Upper lobe of right lung (tissue), 1 donor: ENCODE measurements around the gene PIM2. TPM values are rescaled to one million over a fixed set of nuclear protein-coding genes. Genes with fewer than 3 reads are reported as not detected.

Source experiments
- ATAC-seq: fragments of 200-7000 bp; cut with Tn5 transposase; one replicate; pipeline ENCODE4 v1.9.1; 2020; ENCODE audit warnings: mild to moderate bottlenecking, moderate library complexity
- DNase-seq: peaks from one replicate; pipeline ENCODE4 v3.0.0-alpha.2; 2020
- H3K27ac ChIP-seq: fragments of 200-600 bp; one replicate; pipeline ENCODE4 v1.8.0; 2022
- H3K27me3 ChIP-seq: fragments of 200-600 bp; one replicate; pipeline ENCODE4 v1.8.0; 2022; ENCODE audit warnings: mild to moderate bottlenecking
- H3K36me3 ChIP-seq: fragments of 200-600 bp; one replicate; pipeline ENCODE4 v1.8.0; 2022
- H3K4me1 ChIP-seq: fragments of 200-600 bp; one replicate; pipeline ENCODE4 v1.8.0; 2022
- H3K4me3 ChIP-seq: fragments of 200-600 bp; one replicate; pipeline ENCODE4 v1.8.0; 2022; ENCODE audit warnings: mild to moderate bottlenecking
- H3K9me3 ChIP-seq: fragments of 200-600 bp; one replicate; pipeline ENCODE4 v1.8.0; 2022
- intact Hi-C: fragments of 100-400 bp; cut with DNase I; formaldehyde crosslinking; loops from one replicate; pipeline ENCODE4 v1.11.0; 2022
- total RNA-seq: library from RNA; stranded (reverse); fragmentation: NEBNext Ultra II Directional; extraction: Animal tissue kit (Norgen Biotek cat#: 25700); gene quantifications from one replicate; pipeline ENCODE4 v1.2.1, GENCODE V29; 2021
- TF ChIP-seq, protein P1 (sequence below): fragments of 200-600 bp; IDR thresholded peaks from one replicate; pipeline ENCODE4 v1.8.0; 2022; ENCODE audit warnings: antibody characterized with exemption
- donor health status: DM: no; HTN: yes; CAD: no; lungs with severe emphysema.

Gene PIM2
- total RNA-seq, 1 donor from 2014 or later, result 14.4 TPM

DNA sequence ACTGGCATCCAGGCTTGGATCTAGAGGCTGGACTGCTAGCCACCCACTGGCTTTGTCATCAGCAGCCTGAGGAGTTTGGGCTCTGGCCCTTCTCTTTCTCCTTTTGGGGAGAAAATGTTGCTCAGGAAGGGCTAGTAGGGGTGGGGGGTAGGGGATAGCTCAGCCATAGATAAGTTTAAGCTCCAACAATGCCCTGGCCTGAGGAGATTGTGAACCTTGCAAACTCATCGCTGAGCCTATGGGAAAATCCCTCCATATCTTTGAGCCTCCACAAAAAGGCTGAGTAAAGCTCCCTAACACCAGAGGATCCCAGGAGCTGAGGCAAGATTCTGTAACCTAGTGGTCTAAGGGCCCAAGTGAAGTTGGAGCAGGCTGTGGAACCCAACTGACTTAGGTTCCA lies 29.8 kb upstream of the PIM2 start:
- Histone ChIP-seq H3K9me3 (no peaks in the 10 kb centered on the region), H3K4me1 (no peaks in the 10 kb centered on the region), H3K27ac (no peak overlapping the region), H3K27me3 (no peaks in the 10 kb centered on the region), H3K36me3 (no peaks in the 10 kb centered on the region), H3K4me3 (no peak overlapping the region)
- intact Hi-C loops, result no loop called here
- DNase-seq (no peak), ATAC-seq (no peak)
- TF ChIP-seq, protein P1, sequence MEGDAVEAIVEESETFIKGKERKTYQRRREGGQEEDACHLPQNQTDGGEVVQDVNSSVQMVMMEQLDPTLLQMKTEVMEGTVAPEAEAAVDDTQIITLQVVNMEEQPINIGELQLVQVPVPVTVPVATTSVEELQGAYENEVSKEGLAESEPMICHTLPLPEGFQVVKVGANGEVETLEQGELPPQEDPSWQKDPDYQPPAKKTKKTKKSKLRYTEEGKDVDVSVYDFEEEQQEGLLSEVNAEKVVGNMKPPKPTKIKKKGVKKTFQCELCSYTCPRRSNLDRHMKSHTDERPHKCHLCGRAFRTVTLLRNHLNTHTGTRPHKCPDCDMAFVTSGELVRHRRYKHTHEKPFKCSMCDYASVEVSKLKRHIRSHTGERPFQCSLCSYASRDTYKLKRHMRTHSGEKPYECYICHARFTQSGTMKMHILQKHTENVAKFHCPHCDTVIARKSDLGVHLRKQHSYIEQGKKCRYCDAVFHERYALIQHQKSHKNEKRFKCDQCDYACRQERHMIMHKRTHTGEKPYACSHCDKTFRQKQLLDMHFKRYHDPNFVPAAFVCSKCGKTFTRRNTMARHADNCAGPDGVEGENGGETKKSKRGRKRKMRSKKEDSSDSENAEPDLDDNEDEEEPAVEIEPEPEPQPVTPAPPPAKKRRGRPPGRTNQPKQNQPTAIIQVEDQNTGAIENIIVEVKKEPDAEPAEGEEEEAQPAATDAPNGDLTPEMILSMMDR, result no peak

DNA sequence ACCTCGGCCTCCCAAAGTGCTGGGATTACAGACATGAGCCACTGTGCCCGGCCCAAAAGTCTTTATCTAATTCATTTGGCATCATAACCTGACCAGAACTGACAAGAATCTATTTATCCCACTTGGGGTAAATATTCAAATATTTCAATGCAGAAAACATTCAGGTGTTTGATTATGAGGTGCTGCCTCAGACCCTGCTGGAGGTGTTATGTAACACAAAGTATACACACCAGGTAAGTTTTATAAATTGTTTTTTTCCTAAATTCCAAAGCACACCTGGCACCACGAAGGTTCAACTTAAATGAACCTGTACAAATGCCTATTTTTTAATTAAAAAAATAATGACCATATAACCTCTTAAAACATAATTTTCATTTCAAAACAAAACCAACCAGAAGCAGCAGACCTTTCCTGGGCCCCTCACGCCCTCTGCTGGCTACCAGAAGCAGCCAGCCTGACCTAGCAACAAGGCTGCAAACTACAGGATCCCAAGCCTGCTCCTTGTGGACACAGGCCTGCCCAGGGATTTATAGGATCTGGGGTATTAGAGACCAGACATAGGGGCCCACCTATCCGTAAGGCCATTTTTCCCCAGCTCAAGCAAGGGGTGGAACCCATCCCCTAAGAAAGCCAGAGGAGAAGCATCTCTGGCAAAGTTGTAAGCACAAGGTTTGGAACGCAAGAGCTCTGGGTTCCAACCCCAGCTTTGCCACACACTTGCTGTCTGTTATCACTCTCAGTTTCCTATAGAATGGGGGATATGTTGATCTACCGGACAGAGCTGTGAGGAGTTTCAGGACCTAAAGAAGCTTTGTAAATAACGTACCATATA lies 26.9 kb upstream of the PIM2 start:
- Histone ChIP-seq H3K27me3 (no peaks in the 10 kb centered on the region), H3K4me3 (no peak overlapping the region), H3K9me3 (no peaks in the 10 kb centered on the region), H3K4me1 (peaks cover 4% of the 10 kb centered on the region), H3K27ac (no peak overlapping the region), H3K36me3 (no peaks in the 10 kb centered on the region)
- peak; percentile 66 for DNase-seq
- ATAC-seq, result peak; percentile 86
- TF ChIP-seq, protein P1, result peak; percentile 73
- intact Hi-C loops, result no loop called here

DNA sequence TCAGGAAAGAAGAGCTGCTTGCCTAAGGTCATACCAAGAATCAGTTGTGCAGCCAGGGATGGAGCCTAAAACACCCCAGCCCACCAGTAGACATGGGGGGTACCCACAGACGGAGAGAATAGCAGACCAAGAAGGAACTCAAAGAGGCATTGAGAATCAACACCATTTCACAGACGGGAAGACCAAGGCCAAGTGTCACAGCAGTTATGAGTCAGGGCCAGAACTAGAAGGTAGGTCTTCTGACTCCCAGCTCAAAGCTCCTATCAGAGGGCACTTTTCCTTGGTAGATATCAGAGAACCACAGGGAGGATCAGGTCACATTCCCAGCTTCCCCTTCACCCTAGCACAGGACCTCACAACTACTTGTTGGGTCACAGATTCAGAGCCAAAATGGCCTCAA lies 24.1 kb upstream of the PIM2 start:
- TF ChIP-seq, protein P1, result no peak
- Histone ChIP-seq H3K36me3 (no peaks in the 10 kb centered on the region), H3K4me3 (no peak overlapping the region), H3K4me1 (peaks cover 8% of the 10 kb centered on the region), H3K9me3 (no peaks in the 10 kb centered on the region), H3K27ac (no peak overlapping the region), H3K27me3 (no peaks in the 10 kb centered on the region)
- no peak for DNase-seq
- intact Hi-C loops, result no loop called here
- ATAC-seq, result no peak

DNA sequence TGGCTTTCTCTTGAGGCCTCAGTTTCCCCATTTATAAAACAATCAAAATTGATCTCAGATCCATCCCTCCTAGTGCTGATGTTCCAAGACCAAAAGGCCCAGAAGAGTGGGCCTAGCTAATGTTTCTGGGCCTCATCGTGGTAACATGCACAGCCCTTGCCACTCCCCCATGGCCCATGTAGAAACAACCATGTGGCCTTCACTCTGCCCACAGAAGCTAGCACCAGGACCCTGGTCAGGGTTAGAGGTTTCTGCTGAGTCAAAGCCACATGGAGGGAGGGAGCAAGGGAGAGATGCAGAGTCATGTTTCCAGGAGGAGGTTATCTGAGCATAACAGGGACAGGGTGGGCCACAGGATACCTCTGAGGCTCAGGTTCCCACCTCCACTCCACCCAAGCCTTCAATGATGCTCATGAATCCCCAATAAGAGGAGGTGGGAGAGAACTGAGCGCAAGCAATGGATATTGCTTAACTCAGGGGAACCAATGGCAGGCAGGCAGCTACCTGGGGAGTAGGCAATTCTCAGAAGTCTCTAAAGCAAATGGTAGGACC lies 21.7 kb upstream of the PIM2 start:
- H3K9me3 ChIP-seq, result no peaks in the 10 kb centered on the region
- ATAC-seq (no peak), DNase-seq (no peak)
- H3K27ac ChIP-seq, result peak overlapping the region; percentile 6
- TF ChIP-seq, protein P1, result no peak
- intact Hi-C loops, result no loop called here
- H3K4me1 ChIP-seq, result peaks cover 12% of the 10 kb centered on the region
- H3K36me3 ChIP-seq, result no peaks in the 10 kb centered on the region
- no peaks in the 10 kb centered on the region for H3K27me3 ChIP-seq
- no peak overlapping the region for H3K4me3 ChIP-seq

DNA sequence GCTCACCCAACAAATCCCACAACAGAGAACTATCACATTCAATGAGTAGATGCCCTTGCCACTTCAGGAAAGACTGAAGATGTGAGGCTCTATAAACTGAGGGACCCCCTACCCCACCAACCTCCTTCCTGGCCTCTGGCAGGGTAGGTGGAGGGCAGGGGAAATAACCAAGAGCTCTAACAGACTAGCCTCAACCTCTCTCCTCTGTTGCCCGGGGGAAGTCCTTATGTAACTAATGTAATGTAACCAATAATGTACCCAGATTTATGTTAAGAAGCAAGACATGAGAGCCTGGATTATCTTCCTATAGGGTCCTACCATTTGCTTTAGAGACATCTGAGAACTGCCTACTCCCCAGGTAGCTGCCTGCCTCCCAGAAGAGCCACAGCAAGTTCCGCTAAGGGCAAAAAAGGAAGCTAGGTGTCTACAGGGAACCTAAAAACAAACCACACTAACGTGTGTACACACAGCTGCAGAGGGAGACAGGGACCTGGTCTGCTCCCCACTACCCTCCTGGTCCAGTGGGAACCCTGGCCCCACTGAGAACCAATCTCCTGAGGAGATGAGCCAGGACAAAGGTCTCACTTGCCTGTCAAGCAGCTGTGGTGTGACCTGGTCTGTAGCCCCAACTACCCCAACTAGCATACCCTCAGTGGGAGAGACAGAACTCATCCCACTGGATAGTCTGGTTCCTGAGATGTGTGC lies 20.9 kb upstream of the PIM2 start:
- ATAC-seq, result no peak
- H3K4me1 ChIP-seq, result peaks cover 12% of the 10 kb centered on the region
- H3K36me3 ChIP-seq, result no peaks in the 10 kb centered on the region
- H3K4me3 ChIP-seq, result no peak overlapping the region
- H3K27me3 ChIP-seq, result no peaks in the 10 kb centered on the region
- H3K9me3 ChIP-seq, result no peaks in the 10 kb centered on the region
- intact Hi-C loops, result no loop called here
- TF ChIP-seq, protein P1, result no peak
- H3K27ac ChIP-seq, result no peak overlapping the region
- DNase-seq, result no peak
